GM06990 (cell line): Measurements from ENCODE around the gene ZNF154.

Experiments used
- DNase-seq: peaks from one replicate; pipeline ENCODE4 v3.0.0-alpha.2; 2011; ENCODE audit not compliant: insufficient read length; ENCODE audit errors: extremely low read depth
- H3K27me3 ChIP-seq: replicated peaks from 2 replicates; pipeline ENCODE4 v1.6.0; 2011; ENCODE audit warnings: low read length; ENCODE audit not compliant: control insufficient read depth, insufficient read depth
- H3K36me3 ChIP-seq: 2 replicates; pipeline ENCODE4 v1.5.1; 2011; ENCODE audit warnings: low read length; ENCODE audit not compliant: control insufficient read depth, insufficient read depth
- H3K4me3 ChIP-seq: replicated peaks from 2 replicates; pipeline ENCODE4 v1.5.1; 2011; ENCODE audit warnings: low read depth, mild to moderate bottlenecking, control low read depth, low read length
- TF ChIP-seq, protein P1 (sequence below): IDR thresholded peaks from 2 replicates; pipeline ENCODE4 v1.5.1; 2011; ENCODE audit warnings: low read length, control low read depth, mild to moderate bottlenecking, inconsistent platforms; ENCODE audit not compliant: insufficient read depth, poor library complexity, severe bottlenecking

ZNF154 gene

DNA sequence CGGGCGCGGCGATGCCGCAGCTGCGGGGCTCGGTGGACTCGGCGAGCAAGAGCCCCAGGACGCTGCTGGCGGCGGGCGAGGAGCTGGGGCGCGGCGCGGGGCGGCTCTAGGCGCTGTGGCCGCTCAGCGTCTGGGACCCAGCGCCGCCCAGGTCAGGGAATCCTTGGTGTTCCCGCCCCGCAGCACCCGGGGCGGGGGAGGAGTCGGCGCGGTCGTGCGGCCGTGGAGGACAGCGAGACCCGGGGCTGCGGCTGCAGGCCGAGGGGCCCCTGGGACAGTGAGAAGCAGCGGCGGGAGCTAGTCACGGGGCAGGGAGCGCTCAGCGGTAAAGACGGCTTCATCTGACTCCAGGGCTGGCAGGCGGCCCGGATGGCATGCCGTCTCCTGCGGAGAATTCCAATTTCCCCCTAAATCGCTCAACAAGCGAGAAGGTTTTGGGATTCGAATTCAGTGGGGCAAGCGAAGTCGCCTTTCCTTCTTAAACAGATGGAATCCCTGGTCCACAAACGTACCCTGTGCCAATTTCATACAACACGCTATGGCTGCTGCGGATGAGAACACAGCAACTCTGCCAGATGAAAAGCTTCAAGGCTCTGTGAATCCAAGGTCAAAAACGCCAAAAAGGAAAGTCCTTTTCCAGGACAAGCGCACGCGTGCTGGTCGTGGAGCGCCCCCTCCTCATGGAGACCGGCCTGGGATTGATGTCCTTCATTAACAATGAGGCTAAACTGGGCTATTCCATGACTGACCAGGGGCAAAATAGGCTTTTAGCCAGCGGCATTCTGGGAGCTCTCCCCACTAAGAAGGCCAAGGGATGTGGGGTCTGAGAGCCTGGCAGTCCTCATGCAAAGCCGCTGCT lies 44.5 kb downstream of the ZNF154 start:
- H3K27me3 ChIP-seq = no peaks in the 10 kb centered on the region
- TF ChIP-seq, protein P1, sequence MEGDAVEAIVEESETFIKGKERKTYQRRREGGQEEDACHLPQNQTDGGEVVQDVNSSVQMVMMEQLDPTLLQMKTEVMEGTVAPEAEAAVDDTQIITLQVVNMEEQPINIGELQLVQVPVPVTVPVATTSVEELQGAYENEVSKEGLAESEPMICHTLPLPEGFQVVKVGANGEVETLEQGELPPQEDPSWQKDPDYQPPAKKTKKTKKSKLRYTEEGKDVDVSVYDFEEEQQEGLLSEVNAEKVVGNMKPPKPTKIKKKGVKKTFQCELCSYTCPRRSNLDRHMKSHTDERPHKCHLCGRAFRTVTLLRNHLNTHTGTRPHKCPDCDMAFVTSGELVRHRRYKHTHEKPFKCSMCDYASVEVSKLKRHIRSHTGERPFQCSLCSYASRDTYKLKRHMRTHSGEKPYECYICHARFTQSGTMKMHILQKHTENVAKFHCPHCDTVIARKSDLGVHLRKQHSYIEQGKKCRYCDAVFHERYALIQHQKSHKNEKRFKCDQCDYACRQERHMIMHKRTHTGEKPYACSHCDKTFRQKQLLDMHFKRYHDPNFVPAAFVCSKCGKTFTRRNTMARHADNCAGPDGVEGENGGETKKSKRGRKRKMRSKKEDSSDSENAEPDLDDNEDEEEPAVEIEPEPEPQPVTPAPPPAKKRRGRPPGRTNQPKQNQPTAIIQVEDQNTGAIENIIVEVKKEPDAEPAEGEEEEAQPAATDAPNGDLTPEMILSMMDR = no peak
- H3K4me3 ChIP-seq = peak overlapping the region; percentile 46
- no peak for DNase-seq
- no peaks in the 10 kb centered on the region for H3K36me3 ChIP-seq

DNA sequence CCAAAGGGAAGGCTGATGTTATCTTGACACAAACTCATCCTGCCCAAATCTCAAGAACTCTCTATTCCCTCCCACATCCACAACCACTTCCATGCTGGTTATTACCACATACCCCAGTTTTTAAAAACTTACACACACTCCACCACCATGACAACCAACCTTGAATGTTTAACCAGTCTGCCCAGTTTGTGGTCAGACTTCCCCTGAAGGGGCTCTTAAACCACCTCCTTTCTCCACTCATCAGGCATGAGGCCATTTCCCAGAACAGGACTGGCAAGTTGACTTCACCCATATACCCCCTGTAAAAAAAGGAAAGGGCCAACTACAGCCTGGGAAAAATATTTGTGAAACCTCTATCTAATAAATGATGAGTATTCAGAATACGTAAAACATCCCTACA lies 52.7 kb downstream of the ZNF154 start:
- Histone ChIP-seq H3K27me3 (no peaks in the 10 kb centered on the region), H3K36me3 (no peaks in the 10 kb centered on the region), H3K4me3 (no peak overlapping the region)
- TF ChIP-seq, protein P1 = no peak
- no peak for DNase-seq

DNA sequence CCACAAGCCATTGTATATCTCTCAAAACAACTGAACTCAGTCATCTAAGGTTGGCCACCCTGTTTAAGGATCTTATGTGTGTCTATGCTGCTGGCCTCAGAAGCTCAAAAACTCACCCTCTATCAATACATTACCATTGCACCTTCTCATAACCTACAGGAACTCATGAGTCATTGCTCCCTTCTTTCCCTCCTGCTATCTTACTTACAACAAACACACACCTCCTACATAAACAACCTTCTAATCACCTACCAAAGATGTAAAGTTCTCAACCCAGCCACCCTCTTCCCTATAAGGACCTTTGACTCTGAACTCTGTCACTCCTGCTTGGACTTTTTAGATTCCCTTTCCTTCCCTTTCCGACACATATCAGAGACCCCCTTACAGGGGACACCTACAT lies 53.6 kb downstream of the ZNF154 start:
- H3K4me3 ChIP-seq = no peak overlapping the region
- no peaks in the 10 kb centered on the region for H3K27me3 ChIP-seq
- H3K36me3 ChIP-seq = no peaks in the 10 kb centered on the region
- no peak for DNase-seq
- TF ChIP-seq, protein P1 = no peak

DNA sequence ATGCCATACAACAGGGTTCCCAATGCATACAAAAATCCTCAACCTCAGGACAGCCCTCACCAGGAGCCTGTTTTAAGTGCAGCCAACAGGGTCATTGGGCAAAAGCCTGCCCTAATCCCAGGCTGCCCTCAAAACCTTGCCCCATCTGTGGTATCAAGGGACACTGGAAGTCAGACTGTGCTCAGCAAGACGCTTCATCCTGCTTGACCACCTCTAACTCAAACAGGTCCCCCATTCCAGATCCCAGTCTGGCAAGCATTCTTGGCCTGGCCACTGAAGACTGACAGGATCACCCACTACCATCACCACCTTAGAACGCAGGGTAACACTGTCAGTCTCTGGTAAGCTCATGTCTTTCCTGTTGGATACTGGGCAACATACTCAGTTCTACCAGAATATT lies 55.3 kb downstream of the ZNF154 start:
- TF ChIP-seq, protein P1 = no peak
- Histone ChIP-seq H3K4me3 (no peak overlapping the region), H3K36me3 (no peaks in the 10 kb centered on the region), H3K27me3 (no peaks in the 10 kb centered on the region)
- DNase-seq = no peak

DNA sequence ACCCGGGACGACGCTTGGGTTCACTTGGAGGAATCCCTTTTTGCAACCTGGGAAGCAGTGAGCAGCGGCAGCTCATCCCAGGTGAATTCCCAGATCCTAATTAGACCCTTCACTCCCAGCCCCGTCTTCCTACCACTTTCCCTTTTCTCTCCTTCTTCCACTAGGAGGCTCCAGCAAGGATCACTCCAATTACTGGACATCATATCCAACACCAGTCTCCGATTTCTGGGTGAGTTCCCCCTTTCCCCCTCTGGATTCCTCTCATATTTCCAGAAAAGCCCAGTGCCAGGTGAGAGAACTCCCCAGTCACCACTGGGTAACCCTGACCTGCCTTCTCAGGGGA lies 57.4 kb downstream of the ZNF154 start:
- H3K4me3 ChIP-seq = no peak overlapping the region

More for the DNA sequence above, 57.4 kb downstream of the ZNF154 start:
- Histone ChIP-seq H3K36me3 (no peaks in the 10 kb centered on the region), H3K27me3 (no peaks in the 10 kb centered on the region)
- no peak for DNase-seq
- TF ChIP-seq, protein P1 = no peak
